ENCODE measurements around the gene TLE5. TPM values are rescaled to one million over a fixed set of nuclear protein-coding genes. Genes with fewer than 3 reads are reported as not detected.
A peak's percentile ranks its signal among the peaks of the same experiment; 100 is the strongest.

The TLE5 gene
- total and polyA plus RNA-seq, 7 donors: 561 to 714 (median 588) TPM

GRCh38 chr19:3098515-3099346 lies 36.4 kb upstream of the TLE5 start:
- H3K27ac ChIP-seq: peak overlapping the region; percentile 65 to 86 (median 83)
- TF ChIP-seq POLR2AphosphoS5 (IDR thresholded peaks at IDR 0.05) (peak in 1 of 4 donors; percentile 27), POLR2A (IDR thresholded peaks at IDR 0.05) (no peak), CTCF (IDR thresholded peaks at IDR 0.05) (no peak), EP300 (IDR thresholded peaks at IDR 0.05) (no peak)
- intact Hi-C loops (cut with DNase I): no loop called here
- H3K27me3 ChIP-seq: no peaks in the 10 kb centered on the region
- DNase-seq: peak; percentile 83
- H3K9me3 ChIP-seq: no peaks in the 10 kb centered on the region
- peaks cover 2 to 88% (median 76%) of the 10 kb centered on the region in 4 donors for H3K4me1 ChIP-seq
- WGBS, 2 donors: 22 to 26% methylated on average over 40 of the region's 40 CpGs
- H3K36me3 ChIP-seq: no peaks in the 10 kb centered on the region
- peak overlapping the region; percentile 20 to 75 (median 30) for H3K4me3 ChIP-seq

GRCh38 chr19:3098141-3098514 lies 35.8 kb upstream of the TLE5 start:
- DNase-seq: no peak
- intact Hi-C loops (cut with DNase I): no loop called here
- Histone ChIP-seq H3K36me3 (no peaks in the 10 kb centered on the region), H3K27ac (peak overlapping the region; percentile 65 to 86 (median 83)), H3K4me1 (peaks cover 2 to 86% (median 72%) of the 10 kb centered on the region in 4 donors), H3K9me3 (no peaks in the 10 kb centered on the region), H3K4me3 (peak overlapping the region; percentile 20 to 75 (median 30)), H3K27me3 (no peaks in the 10 kb centered on the region)
- no peak for TF ChIP-seq EP300 (IDR thresholded peaks at IDR 0.05)
- no peak for TF ChIP-seq CTCF (IDR thresholded peaks at IDR 0.05)
- no peak for TF ChIP-seq POLR2A (IDR thresholded peaks at IDR 0.05)
- WGBS, 2 donors: 26 to 64% methylated on average over 18 of the region's 18 CpGs

- no peak for TF ChIP-seq EP300 (IDR thresholded peaks at IDR 0.05)
- no peak for TF ChIP-seq CTCF (IDR thresholded peaks at IDR 0.05)
- TF ChIP-seq POLR2AphosphoS5 (IDR thresholded peaks at IDR 0.05): peak in 1 of 4 donors; percentile 12
- TF ChIP-seq POLR2A (IDR thresholded peaks at IDR 0.05): no peak
- Histone ChIP-seq H3K4me3 (peak overlapping the region in 3 of 4 donors; percentile 22 to 75 (median 39)), H3K27ac (peak overlapping the region; percentile 65 to 86 (median 83)), H3K36me3 (no peaks in the 10 kb centered on the region), H3K4me1 (peaks cover 2 to 79% (median 70%) of the 10 kb centered on the region in 4 donors), H3K27me3 (no peaks in the 10 kb centered on the region), H3K9me3 (no peaks in the 10 kb centered on the region)
- intact Hi-C loops (cut with DNase I): no loop called here
- 10 to 65% methylated on average over 24 of the region's 24 CpGs for WGBS, 2 donors
- no peak for DNase-seq
Measured at GRCh38 chr19:3097442-3097871, 35.2 kb upstream of the TLE5 start.

GRCh38 chr19:3096902-3097326 lies 34.6 kb upstream of the TLE5 start:
- Histone ChIP-seq H3K27me3 (no peaks in the 10 kb centered on the region), H3K36me3 (no peaks in the 10 kb centered on the region), H3K27ac (peak overlapping the region; percentile 65 to 86 (median 83)), H3K4me1 (peaks cover 2 to 74% (median 69%) of the 10 kb centered on the region in 4 donors), H3K4me3 (peak overlapping the region in 3 of 4 donors; percentile 75 to 96 (median 79)), H3K9me3 (no peaks in the 10 kb centered on the region)
- intact Hi-C loops (cut with DNase I): no loop called here
- no peak for DNase-seq
- WGBS, 2 donors: 11 to 62% methylated on average over 11 of the region's 11 CpGs
- no peak for TF ChIP-seq EP300 (IDR thresholded peaks at IDR 0.05)
- TF ChIP-seq POLR2AphosphoS5 (IDR thresholded peaks at IDR 0.05): no peak
- TF ChIP-seq CTCF (IDR thresholded peaks at IDR 0.05): no peak
- TF ChIP-seq POLR2A (IDR thresholded peaks at IDR 0.05): no peak

All from sigmoid colon (tissue), 7 donors.